ENCODE data around the gene SMARCD3.

DNA sequence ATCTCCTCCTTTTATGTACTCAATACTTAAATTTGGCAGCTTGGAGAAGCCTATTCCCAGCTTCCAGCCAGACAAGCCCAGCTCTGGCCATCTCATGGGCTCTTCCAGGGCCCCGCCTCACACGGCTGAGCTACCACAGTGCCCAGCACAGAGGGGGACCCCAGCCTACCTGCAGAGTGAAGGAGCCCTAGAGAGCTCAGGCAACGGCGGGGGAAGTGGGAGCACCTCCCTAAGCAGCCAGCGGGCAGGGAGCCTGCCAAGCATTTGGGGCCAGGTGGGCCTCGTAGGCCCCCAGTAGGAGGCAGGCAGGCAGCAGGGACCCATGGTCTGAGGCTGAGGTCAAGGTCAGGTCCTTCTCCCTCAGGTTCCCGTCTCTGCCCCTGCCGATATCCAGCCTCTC, 29.1 kb upstream of the SMARCD3 start:
- TF ChIP-seq, protein P1, sequence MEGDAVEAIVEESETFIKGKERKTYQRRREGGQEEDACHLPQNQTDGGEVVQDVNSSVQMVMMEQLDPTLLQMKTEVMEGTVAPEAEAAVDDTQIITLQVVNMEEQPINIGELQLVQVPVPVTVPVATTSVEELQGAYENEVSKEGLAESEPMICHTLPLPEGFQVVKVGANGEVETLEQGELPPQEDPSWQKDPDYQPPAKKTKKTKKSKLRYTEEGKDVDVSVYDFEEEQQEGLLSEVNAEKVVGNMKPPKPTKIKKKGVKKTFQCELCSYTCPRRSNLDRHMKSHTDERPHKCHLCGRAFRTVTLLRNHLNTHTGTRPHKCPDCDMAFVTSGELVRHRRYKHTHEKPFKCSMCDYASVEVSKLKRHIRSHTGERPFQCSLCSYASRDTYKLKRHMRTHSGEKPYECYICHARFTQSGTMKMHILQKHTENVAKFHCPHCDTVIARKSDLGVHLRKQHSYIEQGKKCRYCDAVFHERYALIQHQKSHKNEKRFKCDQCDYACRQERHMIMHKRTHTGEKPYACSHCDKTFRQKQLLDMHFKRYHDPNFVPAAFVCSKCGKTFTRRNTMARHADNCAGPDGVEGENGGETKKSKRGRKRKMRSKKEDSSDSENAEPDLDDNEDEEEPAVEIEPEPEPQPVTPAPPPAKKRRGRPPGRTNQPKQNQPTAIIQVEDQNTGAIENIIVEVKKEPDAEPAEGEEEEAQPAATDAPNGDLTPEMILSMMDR (IDR thresholded peaks at IDR 0.05): no peak
- TF ChIP-seq POLR2A (IDR thresholded peaks at IDR 0.05; ENCODE audit: low read depth) (no peak), EP300 (IDR thresholded peaks at IDR 0.05) (no peak), POLR2AphosphoS5 (IDR thresholded peaks at IDR 0.05) (no peak)

Data from esophagus muscularis mucosa (tissue), 4 donors.